Vagina (tissue), 2 donors: Measurements from ENCODE around the gene CCDC28B.

Experiments
- POLR2A ChIP-seq, 2 donors: fragments of 450-650 bp; IDR thresholded peaks; one replicate each; pipeline ENCODE4 v1.6.1; 2017; ENCODE audit warnings: antibody characterized with exemption in 2 of 2, mild to moderate bottlenecking in 2 of 2, moderate library complexity in 2 of 2
- POLR2AphosphoS5 ChIP-seq, 2 donors: sonication (generic); formaldehyde crosslinking; IDR thresholded peaks; one replicate each; pipeline ENCODE4 v1.9.0; 2017; ENCODE audit warnings: antibody characterized with exemption in 2 of 2, mild to moderate bottlenecking in 2 of 2, low read depth in 1 of 2; ENCODE audit not compliant: insufficient read depth in 1 of 2
- TF ChIP-seq, protein P1 (sequence below), 3 experiments: fragments of 450-650 bp in 2 of 3; fragments of 200-600 bp in 1 of 3; sonication (generic) in 1 of 3; IDR thresholded peaks; one replicate each; pipeline ENCODE4 v1.5.1; 2017 to 2019; ENCODE audit warnings: antibody characterized with exemption in 3 of 3, mild to moderate bottlenecking in 2 of 3, moderate library complexity in 2 of 3

- TF ChIP-seq, protein P1, sequence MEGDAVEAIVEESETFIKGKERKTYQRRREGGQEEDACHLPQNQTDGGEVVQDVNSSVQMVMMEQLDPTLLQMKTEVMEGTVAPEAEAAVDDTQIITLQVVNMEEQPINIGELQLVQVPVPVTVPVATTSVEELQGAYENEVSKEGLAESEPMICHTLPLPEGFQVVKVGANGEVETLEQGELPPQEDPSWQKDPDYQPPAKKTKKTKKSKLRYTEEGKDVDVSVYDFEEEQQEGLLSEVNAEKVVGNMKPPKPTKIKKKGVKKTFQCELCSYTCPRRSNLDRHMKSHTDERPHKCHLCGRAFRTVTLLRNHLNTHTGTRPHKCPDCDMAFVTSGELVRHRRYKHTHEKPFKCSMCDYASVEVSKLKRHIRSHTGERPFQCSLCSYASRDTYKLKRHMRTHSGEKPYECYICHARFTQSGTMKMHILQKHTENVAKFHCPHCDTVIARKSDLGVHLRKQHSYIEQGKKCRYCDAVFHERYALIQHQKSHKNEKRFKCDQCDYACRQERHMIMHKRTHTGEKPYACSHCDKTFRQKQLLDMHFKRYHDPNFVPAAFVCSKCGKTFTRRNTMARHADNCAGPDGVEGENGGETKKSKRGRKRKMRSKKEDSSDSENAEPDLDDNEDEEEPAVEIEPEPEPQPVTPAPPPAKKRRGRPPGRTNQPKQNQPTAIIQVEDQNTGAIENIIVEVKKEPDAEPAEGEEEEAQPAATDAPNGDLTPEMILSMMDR (IDR thresholded peaks at IDR 0.05): no peak
- TF ChIP-seq POLR2A (IDR thresholded peaks at IDR 0.05): no peak
- TF ChIP-seq POLR2AphosphoS5 (IDR thresholded peaks at IDR 0.05; ENCODE audit: insufficient read depth in 1 of 2, low read depth in 1 of 2): no peak
Observed at GRCh38 chr1:32180186-32181060, 20.0 kb upstream of the CCDC28B start.
